HFF-Myc (cell line): ENCODE data around the gene CARD11.

Experiments used
- DNase-seq: peaks from one replicate; pipeline ENCODE4 v3.0.0-alpha.2; 2011; ENCODE audit warnings: low read depth; ENCODE audit errors: extremely low read depth
- H3K4me3 ChIP-seq: replicated peaks from 2 replicates; pipeline ENCODE4 v1.5.1; 2011; ENCODE audit warnings: low read depth, mild to moderate bottlenecking, control low read depth, low read length
- TF ChIP-seq, protein P1 (sequence below): IDR thresholded peaks from 2 replicates; pipeline ENCODE4 v1.5.1; 2012; ENCODE audit warnings: mild to moderate bottlenecking, low read depth, low read length, control low read depth; ENCODE audit errors: missing control alignments

The CARD11 gene

DNA sequence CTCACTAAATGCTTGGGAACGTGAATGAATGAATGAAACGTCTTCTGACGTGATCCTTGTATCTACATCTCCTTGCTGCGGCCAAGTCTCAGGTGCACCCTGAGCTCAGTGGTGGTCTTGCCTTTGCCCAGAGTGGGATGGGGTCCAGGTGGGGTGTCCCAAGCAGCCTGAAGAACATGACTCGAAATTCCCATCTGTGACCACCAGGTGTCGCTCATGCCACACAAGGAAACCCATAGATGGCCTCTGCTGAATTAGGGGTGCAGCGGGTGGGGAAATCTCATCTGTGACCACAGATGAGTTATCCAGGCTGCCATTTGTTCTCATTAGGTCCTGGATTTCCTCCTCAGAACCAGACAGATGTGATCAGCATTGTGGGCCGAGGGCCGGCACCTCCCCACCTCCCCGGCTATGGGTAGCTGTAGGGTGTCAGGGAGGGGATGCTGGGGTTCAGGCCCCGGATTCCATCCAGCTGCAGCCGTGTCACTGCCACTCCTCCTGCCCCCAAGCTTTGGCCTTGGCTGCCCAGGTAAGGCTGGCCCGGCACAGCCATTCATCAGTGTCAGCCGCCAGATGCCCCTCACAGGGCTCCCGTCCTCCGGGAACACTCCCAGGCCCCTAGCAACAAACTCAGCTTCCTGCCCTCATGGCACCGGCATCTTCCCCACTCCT lies 178.5 kb downstream of the CARD11 start:
- H3K4me3 ChIP-seq, result no peak overlapping the region
- DNase-seq, result peak; percentile 59
- TF ChIP-seq, protein P1, sequence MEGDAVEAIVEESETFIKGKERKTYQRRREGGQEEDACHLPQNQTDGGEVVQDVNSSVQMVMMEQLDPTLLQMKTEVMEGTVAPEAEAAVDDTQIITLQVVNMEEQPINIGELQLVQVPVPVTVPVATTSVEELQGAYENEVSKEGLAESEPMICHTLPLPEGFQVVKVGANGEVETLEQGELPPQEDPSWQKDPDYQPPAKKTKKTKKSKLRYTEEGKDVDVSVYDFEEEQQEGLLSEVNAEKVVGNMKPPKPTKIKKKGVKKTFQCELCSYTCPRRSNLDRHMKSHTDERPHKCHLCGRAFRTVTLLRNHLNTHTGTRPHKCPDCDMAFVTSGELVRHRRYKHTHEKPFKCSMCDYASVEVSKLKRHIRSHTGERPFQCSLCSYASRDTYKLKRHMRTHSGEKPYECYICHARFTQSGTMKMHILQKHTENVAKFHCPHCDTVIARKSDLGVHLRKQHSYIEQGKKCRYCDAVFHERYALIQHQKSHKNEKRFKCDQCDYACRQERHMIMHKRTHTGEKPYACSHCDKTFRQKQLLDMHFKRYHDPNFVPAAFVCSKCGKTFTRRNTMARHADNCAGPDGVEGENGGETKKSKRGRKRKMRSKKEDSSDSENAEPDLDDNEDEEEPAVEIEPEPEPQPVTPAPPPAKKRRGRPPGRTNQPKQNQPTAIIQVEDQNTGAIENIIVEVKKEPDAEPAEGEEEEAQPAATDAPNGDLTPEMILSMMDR, result peak; percentile 87

DNA sequence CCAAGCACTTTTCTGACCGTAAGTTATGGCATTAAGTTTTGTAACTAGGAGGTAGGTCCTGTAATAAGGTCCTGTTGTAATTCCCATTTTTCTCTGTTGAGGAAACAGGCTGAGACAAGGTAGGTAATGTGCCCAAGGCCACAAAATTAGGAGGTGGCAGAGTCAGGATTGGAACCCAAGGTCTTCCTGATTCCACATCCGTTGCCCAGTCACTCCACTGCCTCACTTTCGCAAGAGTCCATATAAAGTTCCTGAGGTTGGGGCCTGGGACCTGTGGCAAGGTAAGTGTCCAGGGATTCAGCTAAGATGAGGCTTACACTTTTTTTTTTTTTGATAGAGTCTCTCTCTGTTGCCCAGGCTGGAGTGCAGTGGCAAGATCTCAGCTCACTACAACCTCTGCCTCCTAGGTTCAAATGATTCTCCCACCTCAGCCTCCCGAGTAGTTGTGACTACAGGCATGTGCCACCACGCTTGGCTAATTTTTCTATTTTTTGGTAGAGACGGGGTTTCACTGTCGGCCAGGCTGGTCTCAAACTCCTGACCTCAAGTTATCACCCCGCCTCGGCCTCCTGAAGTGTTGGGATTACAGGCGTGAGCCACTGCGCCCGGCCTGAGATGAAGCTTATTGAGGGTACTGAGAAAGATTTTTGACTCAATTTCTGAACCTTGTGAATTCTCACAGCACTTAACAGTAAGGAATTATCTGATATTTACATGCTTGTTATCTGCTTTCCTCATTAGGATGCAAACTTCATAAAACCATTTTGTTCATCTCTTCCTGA lies 179.3 kb downstream of the CARD11 start:
- TF ChIP-seq, protein P1, result no peak
- no peak for DNase-seq
- H3K4me3 ChIP-seq, result peak overlapping the region; percentile 17; the same call in 1 of the 2 replicates

DNA sequence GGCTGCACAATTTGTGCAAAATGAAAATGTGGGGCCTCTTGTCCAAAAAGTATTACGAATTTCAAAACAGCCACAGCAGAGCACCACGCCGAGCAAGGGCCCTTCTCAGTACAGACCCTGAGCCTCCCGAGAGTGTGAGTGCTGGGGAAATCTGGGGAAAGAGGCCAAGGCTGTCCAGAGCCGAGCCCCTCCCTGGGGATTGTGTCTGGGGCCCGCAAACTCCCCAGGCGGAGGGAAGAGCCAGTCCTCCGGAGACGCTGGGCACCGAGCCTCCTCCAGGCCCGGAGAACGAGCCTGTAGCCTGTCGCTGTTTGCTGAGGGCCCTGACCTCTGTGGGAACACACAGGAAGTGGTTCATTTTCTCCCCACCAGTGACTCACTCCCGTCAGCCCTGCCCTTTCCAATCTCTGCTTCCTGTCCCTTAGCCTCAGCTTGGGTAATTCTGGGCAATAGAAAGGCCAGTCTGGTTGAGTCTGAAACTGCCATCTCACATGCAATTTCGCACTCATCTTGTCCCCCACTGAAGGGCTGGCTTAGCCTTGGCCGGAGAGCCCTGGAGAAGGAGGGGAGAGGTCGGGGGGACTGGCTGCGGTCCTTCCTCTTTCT lies 180.1 kb downstream of the CARD11 start:
- peak; percentile 93 for DNase-seq
- TF ChIP-seq, protein P1, result no peak
- H3K4me3 ChIP-seq, result peak overlapping the region; percentile 30

DNA sequence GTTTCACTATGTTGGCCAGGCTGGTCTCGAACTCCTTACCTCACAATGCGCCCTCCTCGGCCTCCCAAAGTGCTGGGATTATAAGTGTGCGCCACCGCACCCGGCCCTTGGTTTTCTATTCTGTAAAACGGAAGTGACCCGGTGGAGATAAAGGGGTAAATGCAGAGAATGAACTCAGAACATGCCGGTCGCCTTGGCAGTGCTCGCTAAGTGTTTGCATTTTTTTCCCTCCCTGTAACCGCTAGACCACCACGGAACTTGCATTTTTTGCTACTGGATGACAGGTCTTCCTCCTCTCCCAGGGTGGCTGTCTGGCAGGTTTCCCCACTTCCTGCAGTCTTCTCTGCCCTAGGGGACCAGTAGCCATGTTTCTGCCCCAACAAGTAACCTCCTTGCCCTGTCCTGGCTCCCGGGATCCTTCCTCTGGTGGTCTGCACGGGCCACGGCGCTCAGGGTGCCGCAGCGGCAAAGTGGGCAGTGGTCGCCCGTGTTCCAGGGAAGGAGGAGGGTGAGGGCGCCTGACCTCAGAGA lies 180.8 kb downstream of the CARD11 start:
- H3K4me3 ChIP-seq, result no peak overlapping the region
- no peak for DNase-seq
- TF ChIP-seq, protein P1, result no peak

DNA sequence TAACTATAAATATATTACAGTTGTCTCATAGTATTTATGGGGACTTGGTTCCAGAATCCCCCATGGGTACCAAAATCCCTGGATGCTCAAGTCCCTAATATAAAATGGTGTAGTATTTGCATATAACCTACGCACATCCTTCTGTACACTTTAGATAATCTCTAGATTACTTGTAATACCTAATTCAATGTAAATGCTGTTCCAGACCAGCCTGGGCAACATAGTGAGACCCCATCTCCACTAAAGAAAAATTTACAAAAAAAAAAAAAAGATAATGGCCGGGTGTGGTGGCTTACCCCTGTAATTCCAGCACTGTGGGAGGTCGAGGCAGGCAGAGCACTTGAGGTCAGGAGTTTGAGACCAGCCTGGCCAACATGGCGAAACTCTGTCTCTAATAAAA lies 182.2 kb downstream of the CARD11 start:
- DNase-seq, result no peak
- TF ChIP-seq, protein P1, result no peak
- H3K4me3 ChIP-seq, result no peak overlapping the region

DNA sequence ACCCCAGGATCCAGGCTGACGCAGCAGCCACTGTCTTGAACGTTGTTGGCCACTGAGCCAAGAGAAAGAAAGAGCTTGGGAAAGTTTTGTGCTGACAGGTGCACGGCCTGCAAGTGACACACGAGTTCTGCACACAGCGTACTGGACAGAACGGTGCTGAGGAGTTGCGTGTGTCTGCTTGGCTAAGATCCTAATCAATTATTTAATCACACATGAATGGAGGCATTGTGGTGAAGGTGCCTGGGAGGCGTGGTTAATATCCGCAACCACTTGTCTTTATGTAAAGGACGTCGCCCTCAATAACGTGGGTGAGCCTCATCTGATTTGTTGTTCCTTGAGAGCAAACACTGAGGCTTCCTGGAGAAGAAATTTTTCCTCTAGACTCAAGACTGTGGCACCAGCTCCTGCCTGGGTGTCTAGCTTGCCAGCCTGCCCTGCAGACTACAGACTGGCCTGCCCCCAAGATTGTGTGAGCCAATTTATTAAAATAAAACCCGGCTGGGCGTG lies 183.0 kb downstream of the CARD11 start:
- no peak overlapping the region for H3K4me3 ChIP-seq
- DNase-seq, result no peak
- TF ChIP-seq, protein P1, result no peak
